Activated B cell treated with CpG ODN at 0.5 μM for 24 hours (primary cell): ENCODE measurements around the gene KSR2. TPM values are rescaled to one million over a fixed set of nuclear protein-coding genes. Genes with fewer than 3 reads are reported as not detected.

Source experiments
- ATAC-seq: fragments of 200-7000 bp; cut with Tn5 transposase; one replicate; pipeline ENCODE4 v1.10.0; 2021; ENCODE audit warnings: low read depth, mild to moderate bottlenecking, moderate library complexity
- CTCF ChIA-PET: fragments of 350-600 bp; sonication (Branson Sonifier 250); formaldehyde crosslinking; loops from one replicate; lab custom pipeline; 2021; ENCODE audit warnings: antibody characterized with exemption; lab: Charles Lee
- POLR2A ChIA-PET: fragments of 350-600 bp; sonication (Branson Sonifier 250); formaldehyde crosslinking; loops from one replicate; lab custom pipeline; 2021; ENCODE audit warnings: antibody characterized with exemption; lab: Charles Lee
- DNase-seq: peaks from one replicate; pipeline ENCODE4 v3.0.0; 2022
- H3K27ac Mint-ChIP-seq: one replicate; pipeline ENCODE4 v1.8.0; 2020; ENCODE audit warnings: mixed read lengths
- H3K27me3 Mint-ChIP-seq: one replicate; pipeline ENCODE4 v1.8.0; 2021; ENCODE audit warnings: mixed read lengths
- H3K36me3 Mint-ChIP-seq: one replicate; pipeline ENCODE4 v1.8.0; 2021; ENCODE audit warnings: low read depth, mixed read lengths
- H3K4me1 Mint-ChIP-seq: one replicate; pipeline ENCODE4 v1.8.0; 2021; ENCODE audit warnings: mixed read lengths
- H3K4me3 Mint-ChIP-seq: one replicate; pipeline ENCODE4 v1.8.0; 2020; ENCODE audit warnings: mild to moderate bottlenecking, mixed read lengths
- H3K9me3 Mint-ChIP-seq: one replicate; pipeline ENCODE4 v1.8.0; 2020; ENCODE audit warnings: mixed read lengths
- CTCF ChIP-seq: fragments of 200-600 bp; IDR thresholded peaks from one replicate; pipeline ENCODE4 v1.8.0; 2022; ENCODE audit warnings: antibody characterized with exemption, mild to moderate bottlenecking
- intact Hi-C: fragments of 100-400 bp; cut with micrococcal nuclease; formaldehyde crosslinking; loops from one replicate; pipeline ENCODE4 v1.15.1; 2024
- total RNA-seq: library from RNA; stranded (reverse); gene quantifications from 2 replicates; pipeline ENCODE4 v1.2.3, GENCODE V29; 2022

Gene KSR2
- total RNA-seq, 1 donor from 2014 or later, result not detected

- ChIA-PET CTCF (no interaction called here), POLR2A (no interaction called here)
- H3K9me3 Mint-ChIP-seq, result no peaks in the 10 kb centered on the region
- H3K27me3 Mint-ChIP-seq, result peaks cover 2% of the 10 kb centered on the region
- no peak for ATAC-seq
- no peak overlapping the region for H3K4me3 Mint-ChIP-seq
- no peak for DNase-seq
- TF ChIP-seq CTCF, result no peak
- no peaks in the 10 kb centered on the region for H3K36me3 Mint-ChIP-seq
- H3K27ac Mint-ChIP-seq, result no peak overlapping the region
- no peaks in the 10 kb centered on the region for H3K4me1 Mint-ChIP-seq
- intact Hi-C loops, result no loop called here
These were observed 250.6 kb downstream of the KSR2 start for GRCh38 chr12:117718141-117718540.

GRCh38 chr12:117714203-117714602, 254.6 kb downstream of the KSR2 start:
- no peak overlapping the region for H3K27ac Mint-ChIP-seq
- H3K4me1 Mint-ChIP-seq, result no peaks in the 10 kb centered on the region
- H3K36me3 Mint-ChIP-seq, result no peaks in the 10 kb centered on the region
- intact Hi-C loops, result no loop called here
- H3K4me3 Mint-ChIP-seq, result no peak overlapping the region
- ATAC-seq, result no peak
- no peaks in the 10 kb centered on the region for H3K9me3 Mint-ChIP-seq
- DNase-seq, result no peak
- ChIA-PET POLR2A (no interaction called here), CTCF (no interaction called here)
- H3K27me3 Mint-ChIP-seq, result peaks cover 2% of the 10 kb centered on the region
- no peak for TF ChIP-seq CTCF

GRCh38 chr12:117710121-117710520, 258.7 kb downstream of the KSR2 start:
- CTCF ChIA-PET, result no interaction called here
- Mint-ChIP-seq H3K9me3 (no peaks in the 10 kb centered on the region), H3K36me3 (no peaks in the 10 kb centered on the region), H3K27ac (no peak overlapping the region), H3K27me3 (no peaks in the 10 kb centered on the region), H3K4me1 (no peaks in the 10 kb centered on the region), H3K4me3 (no peak overlapping the region)
- intact Hi-C loops, result no loop called here
- TF ChIP-seq CTCF, result no peak
- no peak for DNase-seq
- no peak for ATAC-seq
- POLR2A ChIA-PET, result no interaction called here

- Mint-ChIP-seq H3K4me1 (no peaks in the 10 kb centered on the region), H3K4me3 (no peak overlapping the region), H3K27me3 (no peaks in the 10 kb centered on the region), H3K36me3 (no peaks in the 10 kb centered on the region), H3K9me3 (no peaks in the 10 kb centered on the region), H3K27ac (no peak overlapping the region)
- ChIA-PET CTCF (interaction anchor here (0.6 kb wide), 1 partner anchor 346 kb away, joined by 3 read pairs; the partner anchor contains the start of gene NOS1), POLR2A (no interaction called here)
- DNase-seq (no peak), ATAC-seq (no peak)
- intact Hi-C loops, result no loop called here
- TF ChIP-seq CTCF, result no peak
These were observed 260.9 kb downstream of the KSR2 start for GRCh38 chr12:117707861-117708260.

GRCh38 chr12:117703584-117703983, 265.2 kb downstream of the KSR2 start:
- CTCF ChIA-PET, result no interaction called here
- intact Hi-C loops, result no loop called here
- no peaks in the 10 kb centered on the region for H3K27me3 Mint-ChIP-seq
- H3K4me3 Mint-ChIP-seq, result no peak overlapping the region
- ATAC-seq (no peak), DNase-seq (no peak)
- H3K27ac Mint-ChIP-seq, result no peak overlapping the region
- H3K4me1 Mint-ChIP-seq, result no peaks in the 10 kb centered on the region
- POLR2A ChIA-PET, result no interaction called here
- TF ChIP-seq CTCF, result no peak
- peaks cover 3% of the 10 kb centered on the region for H3K9me3 Mint-ChIP-seq
- no peaks in the 10 kb centered on the region for H3K36me3 Mint-ChIP-seq
